Nephron progenitor cell (in vitro differentiated cells): ENCODE measurements around the gene ZNF526.

ENCODE experiments used
- DNase-seq: peaks from one replicate; pipeline ENCODE4 v3.0.0; 2021
- H3K27ac Mint-ChIP-seq: 2 replicates; pipeline ENCODE4 v1.8.0; 2021; ENCODE audit warnings: mild to moderate bottlenecking, moderate library complexity, mixed read lengths
- H3K27me3 Mint-ChIP-seq: 2 replicates; pipeline ENCODE4 v1.8.0; 2021; ENCODE audit warnings: mild to moderate bottlenecking, low read depth, mixed read lengths; ENCODE audit not compliant: poor library complexity
- H3K36me3 Mint-ChIP-seq: 2 replicates; pipeline ENCODE4 v1.8.0; 2021; ENCODE audit warnings: low read depth, mixed read lengths
- H3K4me1 Mint-ChIP-seq: 2 replicates; pipeline ENCODE4 v1.8.0; 2021; ENCODE audit warnings: mixed read lengths
- H3K4me3 Mint-ChIP-seq: 2 replicates; pipeline ENCODE4 v1.8.0; 2021; ENCODE audit warnings: mild to moderate bottlenecking, moderate library complexity, mixed read lengths
- H3K9me3 Mint-ChIP-seq: 2 replicates; pipeline ENCODE4 v1.8.0; 2021; ENCODE audit warnings: mild to moderate bottlenecking, moderate library complexity, mixed read lengths
- TF ChIP-seq, protein P1 (sequence below): fragments of 200-600 bp; sonication (generic); IDR thresholded peaks from 2 replicates; pipeline ENCODE4 v1.5.0; 2021; ENCODE audit warnings: antibody characterized with exemption

Gene ZNF526

DNA sequence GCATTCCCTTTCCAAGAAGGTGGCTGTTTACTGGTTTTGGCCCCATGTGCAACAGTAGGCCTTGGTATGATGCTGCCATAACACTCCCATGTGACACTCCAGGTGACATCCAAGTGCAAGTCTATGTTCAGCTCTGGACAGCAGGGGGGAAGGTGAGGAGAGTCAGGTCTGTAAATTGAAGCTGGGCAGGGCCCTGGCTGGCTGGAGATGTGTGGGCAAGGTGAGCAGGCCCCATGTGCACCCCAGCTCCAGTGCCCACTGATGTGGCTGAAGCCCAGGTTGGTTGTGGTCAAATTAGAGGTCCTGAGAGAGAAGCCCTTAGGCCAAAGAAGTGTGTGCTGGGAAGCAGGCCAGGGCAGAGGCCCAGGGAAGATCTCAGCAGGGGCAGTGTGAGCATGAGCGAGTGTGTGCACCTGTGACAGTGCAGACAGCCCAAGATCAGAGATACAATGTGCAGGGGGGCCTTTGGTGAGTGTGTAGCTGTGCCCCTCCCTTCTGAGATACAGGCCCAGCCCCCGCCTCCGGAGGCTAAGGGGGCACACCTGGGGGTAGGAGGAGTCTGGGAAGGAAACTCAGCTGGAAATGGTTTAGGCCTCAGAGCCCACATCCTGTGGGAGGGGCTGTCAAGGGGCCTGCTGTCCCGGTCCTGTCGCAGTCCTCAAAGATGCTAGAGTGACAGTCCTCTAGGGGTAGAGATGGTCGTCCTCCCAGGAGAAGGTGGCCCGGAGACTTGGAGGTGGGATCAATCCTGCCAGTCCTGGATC, 21.3 kb upstream of the ZNF526 start:
- H3K9me3 Mint-ChIP-seq = peaks cover 3% of the 10 kb centered on the region
- TF ChIP-seq, protein P1, sequence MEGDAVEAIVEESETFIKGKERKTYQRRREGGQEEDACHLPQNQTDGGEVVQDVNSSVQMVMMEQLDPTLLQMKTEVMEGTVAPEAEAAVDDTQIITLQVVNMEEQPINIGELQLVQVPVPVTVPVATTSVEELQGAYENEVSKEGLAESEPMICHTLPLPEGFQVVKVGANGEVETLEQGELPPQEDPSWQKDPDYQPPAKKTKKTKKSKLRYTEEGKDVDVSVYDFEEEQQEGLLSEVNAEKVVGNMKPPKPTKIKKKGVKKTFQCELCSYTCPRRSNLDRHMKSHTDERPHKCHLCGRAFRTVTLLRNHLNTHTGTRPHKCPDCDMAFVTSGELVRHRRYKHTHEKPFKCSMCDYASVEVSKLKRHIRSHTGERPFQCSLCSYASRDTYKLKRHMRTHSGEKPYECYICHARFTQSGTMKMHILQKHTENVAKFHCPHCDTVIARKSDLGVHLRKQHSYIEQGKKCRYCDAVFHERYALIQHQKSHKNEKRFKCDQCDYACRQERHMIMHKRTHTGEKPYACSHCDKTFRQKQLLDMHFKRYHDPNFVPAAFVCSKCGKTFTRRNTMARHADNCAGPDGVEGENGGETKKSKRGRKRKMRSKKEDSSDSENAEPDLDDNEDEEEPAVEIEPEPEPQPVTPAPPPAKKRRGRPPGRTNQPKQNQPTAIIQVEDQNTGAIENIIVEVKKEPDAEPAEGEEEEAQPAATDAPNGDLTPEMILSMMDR = no peak
- no peak for DNase-seq
- peaks cover 5% of the 10 kb centered on the region for H3K27me3 Mint-ChIP-seq
- peaks cover 51% of the 10 kb centered on the region for H3K36me3 Mint-ChIP-seq
- no peak overlapping the region for H3K27ac Mint-ChIP-seq
- no peaks in the 10 kb centered on the region for H3K4me1 Mint-ChIP-seq
- H3K4me3 Mint-ChIP-seq = no peak overlapping the region

DNA sequence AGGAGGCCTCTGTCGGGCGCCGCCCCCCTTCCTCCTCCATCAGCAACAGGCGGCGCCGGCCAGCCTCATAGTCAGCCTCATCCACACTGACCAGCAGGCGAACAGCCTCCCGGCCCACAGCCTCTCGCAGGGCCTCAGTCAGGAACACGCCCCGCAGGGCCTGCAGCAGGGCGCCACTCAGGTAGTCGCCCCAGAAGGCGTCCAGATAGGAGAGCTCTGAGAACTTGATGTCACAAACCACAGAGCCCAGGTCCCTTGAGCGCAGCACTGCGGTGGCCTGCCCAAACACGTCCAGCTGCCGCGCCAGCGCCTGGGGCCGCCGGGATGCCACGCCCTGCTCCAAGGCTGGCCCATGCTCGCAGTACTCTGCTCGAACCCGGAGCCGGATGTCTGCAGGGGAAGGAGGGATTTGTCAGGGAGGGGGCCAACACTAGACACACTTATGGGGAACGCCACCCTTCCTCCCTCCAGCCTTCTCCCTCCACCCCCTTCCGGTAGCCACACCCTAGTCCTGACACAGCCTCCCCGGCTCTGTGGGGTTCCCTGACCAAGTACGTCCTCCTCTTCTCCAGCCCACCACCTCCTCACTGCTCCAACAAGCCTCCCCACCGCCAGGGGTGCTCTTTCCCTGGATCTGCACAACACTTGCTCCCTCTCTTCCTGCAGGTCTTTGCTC, 20.5 kb upstream of the ZNF526 start:
- Mint-ChIP-seq H3K4me1 (no peaks in the 10 kb centered on the region), H3K36me3 (peaks cover 46% of the 10 kb centered on the region), H3K4me3 (no peak overlapping the region), H3K27me3 (no peaks in the 10 kb centered on the region), H3K27ac (peak overlapping the region; percentile 80), H3K9me3 (no peaks in the 10 kb centered on the region)
- TF ChIP-seq, protein P1 = no peak
- DNase-seq = no peak

DNA sequence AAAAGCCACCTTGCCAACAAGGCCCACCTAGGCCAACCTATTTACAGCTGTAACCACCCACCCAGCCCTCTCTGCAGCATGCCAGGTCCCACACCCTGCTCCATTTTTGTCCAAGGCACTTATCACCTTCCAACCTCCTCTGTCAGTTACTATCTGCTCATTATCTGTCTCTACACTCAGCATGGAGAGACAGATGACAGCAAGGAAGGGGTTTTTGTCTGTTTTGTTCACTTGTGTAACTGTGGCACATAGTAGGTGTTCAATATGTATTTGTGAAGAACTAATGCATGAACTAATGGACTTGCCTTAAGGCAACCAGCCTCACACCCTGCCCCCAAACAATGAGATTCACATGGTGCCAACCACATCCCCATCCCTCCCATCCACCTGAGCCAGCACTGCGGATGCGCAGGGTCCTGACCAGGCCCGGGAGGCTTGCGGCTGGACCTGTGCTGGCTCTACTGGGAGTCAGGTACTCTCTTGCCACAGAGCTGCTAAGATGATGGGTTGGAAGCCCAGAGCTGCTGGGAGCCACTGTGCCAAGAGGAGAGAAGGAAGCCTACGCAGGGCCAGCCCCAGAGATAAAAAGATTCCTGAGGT, 19.9 kb upstream of the ZNF526 start:
- H3K27me3 Mint-ChIP-seq = no peaks in the 10 kb centered on the region
- TF ChIP-seq, protein P1 = no peak
- H3K4me1 Mint-ChIP-seq = no peaks in the 10 kb centered on the region
- peaks cover 52% of the 10 kb centered on the region for H3K36me3 Mint-ChIP-seq
- DNase-seq = no peak
- H3K4me3 Mint-ChIP-seq = no peak overlapping the region
- H3K9me3 Mint-ChIP-seq = no peaks in the 10 kb centered on the region
- peak overlapping the region; percentile 80 for H3K27ac Mint-ChIP-seq

DNA sequence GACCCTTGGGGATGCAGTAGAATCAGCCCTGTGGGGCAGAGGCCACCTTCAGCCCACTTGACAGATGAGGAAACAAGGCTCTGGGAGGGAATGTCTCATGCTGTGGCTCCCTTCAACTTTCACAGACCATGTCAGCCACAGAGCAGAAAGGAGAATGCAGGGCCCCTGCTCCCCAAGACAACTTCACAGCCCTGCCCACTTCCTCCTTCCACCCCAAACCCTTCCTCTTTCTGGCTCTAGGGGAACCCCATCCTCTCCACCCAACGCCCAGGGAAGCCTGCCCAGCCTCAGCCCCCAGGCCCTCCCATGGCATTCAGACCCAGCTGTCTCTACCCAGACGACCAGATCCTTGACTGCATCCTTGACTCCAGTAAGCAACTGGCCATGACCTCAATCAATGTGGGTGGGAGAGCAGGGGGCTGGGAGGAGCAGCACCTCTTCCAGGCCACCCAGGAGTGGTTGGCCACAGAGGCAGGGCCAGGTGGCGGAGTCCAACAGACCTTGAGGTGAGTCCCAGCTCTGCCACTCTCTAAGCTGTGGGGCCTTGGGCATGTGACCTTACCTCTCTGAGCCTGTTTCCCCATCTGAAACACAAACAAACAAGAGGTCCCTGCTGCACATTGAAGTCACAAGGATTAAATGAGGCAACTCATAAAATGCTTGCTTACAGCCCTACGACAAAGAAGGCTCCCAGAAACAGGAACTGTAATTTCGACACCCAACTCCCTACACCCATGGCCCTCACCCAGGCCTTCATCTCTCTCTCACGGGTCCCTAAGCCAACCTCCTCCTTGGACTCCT, 18.4 kb upstream of the ZNF526 start:
- Mint-ChIP-seq H3K4me1 (no peaks in the 10 kb centered on the region), H3K4me3 (no peak overlapping the region), H3K27me3 (no peaks in the 10 kb centered on the region), H3K9me3 (no peaks in the 10 kb centered on the region), H3K36me3 (peaks cover 60% of the 10 kb centered on the region), H3K27ac (no peak overlapping the region)
- DNase-seq = no peak
- TF ChIP-seq, protein P1 = no peak

DNA sequence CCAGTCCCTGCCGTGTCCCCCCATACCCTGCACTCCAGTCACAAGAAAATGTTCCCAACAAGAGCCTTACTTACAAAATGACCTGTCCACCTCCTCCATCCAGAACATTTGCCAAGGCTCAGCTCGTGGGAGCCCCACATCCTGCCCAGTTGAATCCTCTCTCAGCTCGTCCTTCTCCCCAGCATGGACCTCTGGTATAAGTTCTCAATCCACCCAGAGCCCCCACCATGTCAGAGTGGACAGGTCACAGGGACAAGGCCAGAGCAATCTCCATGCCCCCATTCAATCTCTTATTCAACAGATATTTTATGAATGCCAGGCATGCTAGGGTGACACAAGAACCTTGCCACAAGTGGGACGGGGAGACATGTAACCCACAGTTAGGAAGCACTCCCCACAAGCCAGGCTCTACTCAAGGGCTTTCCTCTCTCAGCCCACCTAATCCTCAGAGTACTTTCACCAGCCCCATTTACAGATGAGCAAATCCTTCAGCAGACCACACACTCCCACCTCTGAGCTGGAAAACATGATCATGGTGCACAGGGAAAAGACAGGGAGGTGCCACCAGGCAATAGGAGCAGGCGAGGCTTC, 17.7 kb upstream of the ZNF526 start:
- no peak overlapping the region for H3K27ac Mint-ChIP-seq
- no peaks in the 10 kb centered on the region for H3K4me1 Mint-ChIP-seq
- H3K9me3 Mint-ChIP-seq = no peaks in the 10 kb centered on the region
- H3K4me3 Mint-ChIP-seq = no peak overlapping the region
- TF ChIP-seq, protein P1 = no peak
- H3K27me3 Mint-ChIP-seq = no peaks in the 10 kb centered on the region
- DNase-seq = no peak
- H3K36me3 Mint-ChIP-seq = peaks cover 54% of the 10 kb centered on the region
